GM12878 (cell line): Measurements from ENCODE around the gene FOXP1.

ENCODE experiments used
- CEBPB ChIP-seq, 2 experiments: fragments of 150-350 bp in 1 of 2; IDR thresholded peaks; 2 replicates each; pipeline ENCODE4 v1.6.1; 2012 to 2014; ENCODE audit warnings: low read depth in 2 of 2, low read length in 2 of 2, borderline replicate concordance in 1 of 2, inconsistent platforms in 1 of 2
- FOXK2 ChIP-seq: fragments of 450-650 bp; IDR thresholded peaks from 2 replicates; pipeline ENCODE4 v1.6.1; 2017; ENCODE audit warnings: mild to moderate bottlenecking, moderate library complexity
- GATAD2B ChIP-seq: fragments of 450-650 bp; conservative IDR thresholded peaks from 2 replicates; pipeline ENCODE4 v1.6.1; 2017; ENCODE audit warnings: low read depth, mild to moderate bottlenecking, moderate library complexity
- MAX ChIP-seq: IDR thresholded peaks from 2 replicates; pipeline ENCODE4 v1.6.1; 2012; ENCODE audit warnings: low read depth, low read length, improper control_type of control experiment
- MEF2B ChIP-seq: fragments of 450-650 bp; IDR thresholded peaks from 2 replicates; pipeline ENCODE4 v1.6.1; 2018; ENCODE audit warnings: mild to moderate bottlenecking, moderate library complexity; ENCODE audit not compliant: partially characterized antibody, poor library complexity, severe bottlenecking
- POLR2A ChIP-seq: IDR thresholded peaks from 2 replicates; pipeline ENCODE4 v1.6.1; 2011; ENCODE audit warnings: low read depth, mild to moderate bottlenecking, low read length
- RFX5 ChIP-seq: IDR thresholded peaks from 2 replicates; pipeline ENCODE4 v1.6.1; 2011; ENCODE audit warnings: low read depth, low read length, improper control_type of control experiment
- SRF ChIP-seq, 2 experiments: IDR thresholded peaks; 2 replicates each; pipeline ENCODE4 v1.6.1; 2011; ENCODE audit warnings: low read depth in 2 of 2, low read length in 2 of 2, mild to moderate bottlenecking in 1 of 2, moderate library complexity in 1 of 2
- USF1 ChIP-seq: IDR thresholded peaks from 2 replicates; pipeline ENCODE4 v1.6.1; 2011; ENCODE audit warnings: borderline replicate concordance, low read depth, mild to moderate bottlenecking, moderate library complexity, mixed read lengths, low read length; ENCODE audit not compliant: insufficient read depth; ENCODE audit errors: extremely low read length
- ZNF592 ChIP-seq: fragments of 450-650 bp; IDR thresholded peaks from 2 replicates; pipeline ENCODE4 v1.6.1; 2017; ENCODE audit warnings: mild to moderate bottlenecking, moderate library complexity
- TF ChIP-seq, protein P1 (sequence below), 3 experiments: IDR thresholded peaks in 2 of 3; conservative IDR thresholded peaks in 1 of 3; 2 replicates each; pipeline ENCODE4 v1.5.1; 2011; ENCODE audit warnings: low read depth in 3 of 3, low read length in 3 of 3, mild to moderate bottlenecking in 3 of 3, control low read depth in 2 of 3, moderate library complexity in 2 of 3, inconsistent platforms in 1 of 3, mixed read lengths in 1 of 3; ENCODE audit not compliant: control insufficient read depth in 2 of 3, insufficient read depth in 1 of 3; ENCODE audit errors: extremely low read depth in 1 of 3
- TF ChIP-seq, protein P2 (sequence below): fragments of 450-650 bp; IDR thresholded peaks from 2 replicates; pipeline ENCODE4 v1.6.1; 2016; ENCODE audit warnings: mild to moderate bottlenecking

DNA sequence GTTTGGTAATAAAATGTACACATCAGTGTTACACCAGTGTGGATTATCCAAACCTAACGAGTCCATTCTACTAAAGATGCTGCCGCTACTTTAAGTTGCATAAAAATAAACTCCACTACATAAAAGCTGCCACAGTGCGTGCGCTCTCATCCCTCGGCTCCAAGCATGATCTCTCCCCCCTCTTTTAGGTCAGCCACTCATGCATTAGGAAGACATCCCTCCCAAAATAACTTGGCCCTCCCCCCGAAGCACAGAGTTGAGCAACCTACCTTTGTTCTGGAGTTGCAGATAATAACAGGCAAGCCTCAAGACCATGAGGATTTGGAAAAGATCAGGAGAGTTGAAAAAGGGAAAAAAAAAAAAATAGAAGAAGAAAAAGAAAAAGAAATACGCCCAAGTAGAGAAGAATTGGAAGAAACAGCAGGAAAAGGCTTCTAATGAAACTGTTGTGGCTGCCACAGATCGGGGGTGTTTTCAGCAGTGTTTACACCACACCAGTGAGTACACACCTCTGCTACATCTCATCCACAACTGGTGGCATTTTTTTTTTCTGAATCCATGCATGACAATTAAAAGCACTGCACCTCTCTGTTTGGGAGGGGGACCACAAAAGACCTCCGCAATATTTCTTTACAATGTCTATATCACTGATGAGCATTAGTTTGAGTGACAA lies 339.2 kb downstream of the FOXP1 start:
- TF ChIP-seq RFX5 (no peak), MEF2B (no peak), FOXK2 (no peak), MAX (no peak), ZNF592 (no peak), CEBPB (IDR thresholded peaks at IDR 0.05; ENCODE audit: borderline replicate concordance in 1 of 2, low read depth in 2 of 2, low read length in 2 of 2) (no peak), POLR2A (no peak), SRF (IDR thresholded peaks at IDR 0.05; ENCODE audit: low read depth in 2 of 2, low read length in 2 of 2) (no peak), USF1 (no peak), GATAD2B (no peak)
- TF ChIP-seq, protein P1, sequence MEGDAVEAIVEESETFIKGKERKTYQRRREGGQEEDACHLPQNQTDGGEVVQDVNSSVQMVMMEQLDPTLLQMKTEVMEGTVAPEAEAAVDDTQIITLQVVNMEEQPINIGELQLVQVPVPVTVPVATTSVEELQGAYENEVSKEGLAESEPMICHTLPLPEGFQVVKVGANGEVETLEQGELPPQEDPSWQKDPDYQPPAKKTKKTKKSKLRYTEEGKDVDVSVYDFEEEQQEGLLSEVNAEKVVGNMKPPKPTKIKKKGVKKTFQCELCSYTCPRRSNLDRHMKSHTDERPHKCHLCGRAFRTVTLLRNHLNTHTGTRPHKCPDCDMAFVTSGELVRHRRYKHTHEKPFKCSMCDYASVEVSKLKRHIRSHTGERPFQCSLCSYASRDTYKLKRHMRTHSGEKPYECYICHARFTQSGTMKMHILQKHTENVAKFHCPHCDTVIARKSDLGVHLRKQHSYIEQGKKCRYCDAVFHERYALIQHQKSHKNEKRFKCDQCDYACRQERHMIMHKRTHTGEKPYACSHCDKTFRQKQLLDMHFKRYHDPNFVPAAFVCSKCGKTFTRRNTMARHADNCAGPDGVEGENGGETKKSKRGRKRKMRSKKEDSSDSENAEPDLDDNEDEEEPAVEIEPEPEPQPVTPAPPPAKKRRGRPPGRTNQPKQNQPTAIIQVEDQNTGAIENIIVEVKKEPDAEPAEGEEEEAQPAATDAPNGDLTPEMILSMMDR (IDR thresholded peaks at IDR 0.05 in 2 of 3, conservative IDR thresholded peaks at IDR 0.05 in 1 of 3; ENCODE audit: control insufficient read depth in 2 of 3, extremely low read depth in 1 of 3, insufficient read depth in 1 of 3, low read depth in 3 of 3, low read length in 3 of 3) = no peak
- TF ChIP-seq, protein P2, sequence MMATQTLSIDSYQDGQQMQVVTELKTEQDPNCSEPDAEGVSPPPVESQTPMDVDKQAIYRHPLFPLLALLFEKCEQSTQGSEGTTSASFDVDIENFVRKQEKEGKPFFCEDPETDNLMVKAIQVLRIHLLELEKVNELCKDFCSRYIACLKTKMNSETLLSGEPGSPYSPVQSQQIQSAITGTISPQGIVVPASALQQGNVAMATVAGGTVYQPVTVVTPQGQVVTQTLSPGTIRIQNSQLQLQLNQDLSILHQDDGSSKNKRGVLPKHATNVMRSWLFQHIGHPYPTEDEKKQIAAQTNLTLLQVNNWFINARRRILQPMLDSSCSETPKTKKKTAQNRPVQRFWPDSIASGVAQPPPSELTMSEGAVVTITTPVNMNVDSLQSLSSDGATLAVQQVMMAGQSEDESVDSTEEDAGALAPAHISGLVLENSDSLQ = no peak
